ENCODE data around the gene HHATL. TPM values are rescaled to one million over a fixed set of nuclear protein-coding genes. Genes with fewer than 3 reads are reported as not detected.

HHATL gene
- total RNA-seq, 4 donors from 2014 or later: 3.5 TPM; not detected in 3

DNA sequence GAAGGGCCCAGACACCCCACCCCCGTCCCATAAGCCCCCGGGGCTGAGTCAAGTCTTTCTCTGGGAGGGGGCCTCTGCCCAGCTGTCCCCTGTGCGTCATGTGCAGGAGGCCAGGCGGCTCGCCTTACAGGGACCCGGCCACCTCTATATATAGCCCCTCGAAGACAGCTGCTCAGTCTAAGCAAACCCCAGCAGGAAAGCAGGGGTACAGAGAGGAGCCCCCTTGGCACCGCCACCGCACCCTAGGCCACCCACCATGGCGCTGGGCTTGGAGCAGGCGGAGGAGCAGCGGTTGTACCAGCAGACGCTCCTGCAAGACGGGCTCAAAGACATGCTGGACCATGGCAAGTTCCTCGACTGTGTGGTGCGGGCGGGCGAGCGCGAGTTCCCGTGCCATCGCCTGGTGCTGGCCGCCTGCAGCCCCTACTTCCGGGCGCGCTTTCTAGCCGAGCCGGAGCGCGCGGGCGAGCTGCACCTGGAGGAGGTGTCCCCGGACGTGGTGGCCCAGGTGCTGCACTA lies 17.2 kb downstream of the HHATL start, which contains the start of gene KLHL40:
KLHL40 (plus strand) TSS at position 175 of the 519 bp plus-strand sequence; CDS start at position 257, 82 bp downstream.
- Histone ChIP-seq H3K27me3 (peaks cover 0 to 3% of the 10 kb centered on the region in 2 donors), H3K4me3 (peak within 1 kb of the TSS in 2 of 4 donors; percentile 12 to 37), H3K9me3 (no peaks in the 10 kb centered on the region), H3K4me1 (peaks cover 0 to 30% (median 10%) of the 10 kb centered on the region in 4 donors), H3K27ac (peak within 1 kb of the TSS in 3 of 4 donors; percentile 55 to 83 (median 78)), H3K36me3 (no peaks in the 10 kb centered on the region)
- DNase-seq (ENCODE audit: low spot score in 2 of 2): no peak
- TF ChIP-seq POLR2A (IDR thresholded peaks at IDR 0.05) (no peak), EP300 (IDR thresholded peaks at IDR 0.05) (no peak)
- TF ChIP-seq, protein P1, sequence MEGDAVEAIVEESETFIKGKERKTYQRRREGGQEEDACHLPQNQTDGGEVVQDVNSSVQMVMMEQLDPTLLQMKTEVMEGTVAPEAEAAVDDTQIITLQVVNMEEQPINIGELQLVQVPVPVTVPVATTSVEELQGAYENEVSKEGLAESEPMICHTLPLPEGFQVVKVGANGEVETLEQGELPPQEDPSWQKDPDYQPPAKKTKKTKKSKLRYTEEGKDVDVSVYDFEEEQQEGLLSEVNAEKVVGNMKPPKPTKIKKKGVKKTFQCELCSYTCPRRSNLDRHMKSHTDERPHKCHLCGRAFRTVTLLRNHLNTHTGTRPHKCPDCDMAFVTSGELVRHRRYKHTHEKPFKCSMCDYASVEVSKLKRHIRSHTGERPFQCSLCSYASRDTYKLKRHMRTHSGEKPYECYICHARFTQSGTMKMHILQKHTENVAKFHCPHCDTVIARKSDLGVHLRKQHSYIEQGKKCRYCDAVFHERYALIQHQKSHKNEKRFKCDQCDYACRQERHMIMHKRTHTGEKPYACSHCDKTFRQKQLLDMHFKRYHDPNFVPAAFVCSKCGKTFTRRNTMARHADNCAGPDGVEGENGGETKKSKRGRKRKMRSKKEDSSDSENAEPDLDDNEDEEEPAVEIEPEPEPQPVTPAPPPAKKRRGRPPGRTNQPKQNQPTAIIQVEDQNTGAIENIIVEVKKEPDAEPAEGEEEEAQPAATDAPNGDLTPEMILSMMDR (IDR thresholded peaks at IDR 0.05): no peak
- 51 to 68% methylated on average over 6 to 28 of the region's 34 CpGs for WGBS, 2 donors

DNA sequence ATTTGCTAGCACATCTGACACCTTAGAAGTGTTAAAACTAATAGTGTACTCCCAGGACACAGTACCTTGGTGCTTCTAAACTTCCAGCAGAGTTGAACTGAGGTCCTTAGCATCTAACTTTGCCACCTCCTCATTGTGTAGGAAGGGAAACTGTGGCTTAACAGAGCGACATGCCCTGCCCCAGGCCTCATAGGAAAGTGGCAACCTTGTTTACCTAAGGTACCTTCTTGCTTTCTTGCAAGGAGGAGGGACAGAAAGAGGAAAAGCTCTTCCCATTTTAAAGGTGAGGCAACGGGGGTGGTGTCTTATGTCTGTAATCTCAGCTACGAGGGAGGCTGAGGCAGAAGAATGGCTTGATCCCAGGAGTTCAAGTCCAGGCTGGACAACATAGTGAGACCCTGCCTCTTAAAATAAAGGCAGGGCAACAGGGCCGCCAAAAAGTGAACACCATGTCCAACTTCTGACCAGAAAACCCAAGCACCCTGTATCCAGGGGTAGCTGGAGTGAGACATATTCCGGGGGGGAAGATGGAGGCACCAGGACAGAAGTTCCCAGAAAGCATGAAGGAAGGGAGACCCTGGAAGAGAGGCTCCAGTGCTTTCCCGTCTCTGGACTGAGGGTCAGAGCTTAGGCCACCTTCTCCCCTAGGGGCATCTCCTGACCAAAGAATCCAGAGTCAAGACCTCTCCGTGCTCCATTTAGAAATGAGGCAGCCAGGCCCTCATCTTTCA lies 17.8 kb downstream of the HHATL start:
- peak overlapping the region in 3 of 4 donors; percentile 55 to 83 (median 78) for H3K27ac ChIP-seq
- no peaks in the 10 kb centered on the region for H3K36me3 ChIP-seq
- peaks cover 0 to 30% (median 10%) of the 10 kb centered on the region in 4 donors for H3K4me1 ChIP-seq
- WGBS, 2 donors: 82 to 90% methylated on average over 6 to 7 of the region's 7 CpGs
- H3K4me3 ChIP-seq: no peak overlapping the region
- no peaks in the 10 kb centered on the region for H3K9me3 ChIP-seq
- no peak for DNase-seq (ENCODE audit: low spot score in 2 of 2)
- TF ChIP-seq POLR2A (IDR thresholded peaks at IDR 0.05): no peak
- TF ChIP-seq, protein P1 (IDR thresholded peaks at IDR 0.05): no peak
- TF ChIP-seq EP300 (IDR thresholded peaks at IDR 0.05): no peak
- H3K27me3 ChIP-seq: peaks cover 0 to 3% of the 10 kb centered on the region in 2 donors

DNA sequence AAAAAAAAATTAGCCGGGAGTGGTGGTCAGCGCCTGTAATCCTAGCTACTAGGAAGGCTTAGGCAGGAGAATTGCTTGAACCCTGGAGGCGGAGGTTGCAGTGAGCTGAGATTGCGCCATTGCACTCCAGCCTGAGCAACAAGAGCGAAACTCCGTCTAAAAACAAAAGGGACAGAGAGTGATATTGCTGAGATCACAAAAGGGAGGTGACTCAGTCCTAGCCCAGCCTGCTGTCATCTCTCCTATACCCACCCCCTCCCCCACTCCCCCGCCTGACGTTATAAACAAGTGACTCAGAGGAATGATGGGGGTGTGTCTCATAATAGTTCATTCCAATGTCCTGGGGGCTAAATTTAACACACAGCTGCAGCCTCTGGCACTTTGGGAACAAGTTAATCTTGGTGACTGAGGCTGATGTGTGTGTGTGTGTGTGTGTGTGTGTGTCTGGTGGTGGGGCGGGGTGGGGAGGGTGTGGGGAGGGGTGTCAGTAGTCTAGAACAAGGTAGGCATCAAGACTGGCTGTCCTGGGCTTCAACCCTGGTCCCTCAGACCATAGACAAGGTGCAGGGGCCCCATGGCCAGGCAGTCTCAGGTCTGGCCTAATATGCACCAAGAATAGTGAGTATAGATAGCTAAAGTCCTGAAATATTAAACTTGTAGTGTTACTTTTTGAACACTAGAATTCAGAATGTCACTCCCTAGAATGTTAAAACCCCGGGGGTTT lies 18.6 kb downstream of the HHATL start:
- WGBS, 2 donors: 50 to 51% methylated on average over 10 of the region's 10 CpGs
- DNase-seq (ENCODE audit: low spot score in 2 of 2): peak; percentile 45
- TF ChIP-seq POLR2A (IDR thresholded peaks at IDR 0.05): no peak
- peak in 1 of 2 donors; percentile 64 for TF ChIP-seq EP300 (IDR thresholded peaks at IDR 0.05)
- H3K27ac ChIP-seq: peak overlapping the region in 3 of 4 donors; percentile 60 to 87 (median 83)
- no peak overlapping the region for H3K4me3 ChIP-seq
- peaks cover 0 to 30% (median 10%) of the 10 kb centered on the region in 4 donors for H3K4me1 ChIP-seq
- peaks cover 0 to 3% of the 10 kb centered on the region in 2 donors for H3K27me3 ChIP-seq
- H3K9me3 ChIP-seq: no peaks in the 10 kb centered on the region
- H3K36me3 ChIP-seq: no peaks in the 10 kb centered on the region

DNA sequence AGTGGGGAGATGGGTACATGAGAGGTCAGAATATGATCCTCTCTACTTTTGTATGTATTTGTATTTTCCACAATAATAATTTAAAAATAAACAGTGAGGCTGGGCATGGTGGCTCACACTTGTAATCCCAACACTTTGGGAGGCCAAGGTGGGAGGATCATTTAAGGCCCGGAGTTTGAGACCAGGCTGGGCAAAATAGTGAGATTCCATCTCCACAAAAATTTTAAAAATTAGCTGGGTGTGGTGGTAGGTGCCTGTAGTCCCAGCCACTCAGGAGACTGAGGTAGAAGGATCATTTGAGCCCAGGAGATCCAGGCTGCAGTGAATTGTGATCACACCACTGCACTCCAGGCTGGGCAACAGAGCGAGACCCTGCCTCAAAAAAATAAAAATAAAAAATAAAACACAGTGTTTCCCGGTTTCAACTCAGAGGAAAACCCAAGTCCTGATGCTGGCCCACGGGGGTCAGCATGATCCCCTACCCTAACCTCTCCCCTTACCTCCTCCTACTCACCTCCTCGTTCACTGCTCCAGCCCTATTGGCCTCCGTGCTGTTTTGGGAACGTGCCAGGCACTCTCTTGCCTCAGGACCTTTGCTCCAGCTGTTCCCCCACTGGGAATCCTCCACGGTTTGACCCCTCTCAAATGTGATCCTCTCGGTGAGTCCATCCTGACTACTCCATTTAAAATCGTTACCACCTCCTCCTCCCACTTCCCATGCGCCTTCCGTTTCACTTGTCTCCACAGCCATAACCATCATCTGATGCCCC lies 20.1 kb downstream of the HHATL start:
- peaks cover 0 to 30% (median 10%) of the 10 kb centered on the region in 4 donors for H3K4me1 ChIP-seq
- H3K27ac ChIP-seq: peak overlapping the region in 2 of 4 donors; percentile 46 to 80
- no peak for DNase-seq (ENCODE audit: low spot score in 2 of 2)
- WGBS, 2 donors: 60 to 63% methylated on average over 12 of the region's 12 CpGs
- TF ChIP-seq, protein P1 (IDR thresholded peaks at IDR 0.05): no peak
- no peak for TF ChIP-seq EP300 (IDR thresholded peaks at IDR 0.05)
- TF ChIP-seq POLR2A (IDR thresholded peaks at IDR 0.05): no peak
- peaks cover 0 to 3% of the 10 kb centered on the region in 2 donors for H3K27me3 ChIP-seq
- peaks cover 0 to 10% (median 0%) of the 10 kb centered on the region in 4 donors for H3K9me3 ChIP-seq
- no peak overlapping the region for H3K4me3 ChIP-seq
- no peaks in the 10 kb centered on the region for H3K36me3 ChIP-seq

Measured in tibial nerve (tissue), 4 donors.